B cell (primary cell): Measurements from ENCODE around the gene LTA4H.

Experiments
- EZH2 ChIP-seq: IDR thresholded peaks from 2 replicates; pipeline ENCODE4 v1.6.1; 2012; ENCODE audit warnings: borderline replicate concordance, low read depth, mild to moderate bottlenecking, moderate library complexity, low read length; ENCODE audit not compliant: insufficient read depth, poor library complexity, severe bottlenecking
- TF ChIP-seq, protein P1 (sequence below): fragments of 200-600 bp; IDR thresholded peaks from one replicate; pipeline ENCODE4 v1.8.0; 2022; ENCODE audit warnings: antibody characterized with exemption, mild to moderate bottlenecking

- TF ChIP-seq, protein P1, sequence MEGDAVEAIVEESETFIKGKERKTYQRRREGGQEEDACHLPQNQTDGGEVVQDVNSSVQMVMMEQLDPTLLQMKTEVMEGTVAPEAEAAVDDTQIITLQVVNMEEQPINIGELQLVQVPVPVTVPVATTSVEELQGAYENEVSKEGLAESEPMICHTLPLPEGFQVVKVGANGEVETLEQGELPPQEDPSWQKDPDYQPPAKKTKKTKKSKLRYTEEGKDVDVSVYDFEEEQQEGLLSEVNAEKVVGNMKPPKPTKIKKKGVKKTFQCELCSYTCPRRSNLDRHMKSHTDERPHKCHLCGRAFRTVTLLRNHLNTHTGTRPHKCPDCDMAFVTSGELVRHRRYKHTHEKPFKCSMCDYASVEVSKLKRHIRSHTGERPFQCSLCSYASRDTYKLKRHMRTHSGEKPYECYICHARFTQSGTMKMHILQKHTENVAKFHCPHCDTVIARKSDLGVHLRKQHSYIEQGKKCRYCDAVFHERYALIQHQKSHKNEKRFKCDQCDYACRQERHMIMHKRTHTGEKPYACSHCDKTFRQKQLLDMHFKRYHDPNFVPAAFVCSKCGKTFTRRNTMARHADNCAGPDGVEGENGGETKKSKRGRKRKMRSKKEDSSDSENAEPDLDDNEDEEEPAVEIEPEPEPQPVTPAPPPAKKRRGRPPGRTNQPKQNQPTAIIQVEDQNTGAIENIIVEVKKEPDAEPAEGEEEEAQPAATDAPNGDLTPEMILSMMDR: no peak
- TF ChIP-seq EZH2: no peak
Measured at GRCh38 chr12:96081596-96081995, 46.2 kb upstream of the LTA4H start.
